Brain microvascular endothelial cell (primary cell): Measurements from ENCODE around the gene ITGA7.

ENCODE experiments used
- DNase-seq: peaks from one replicate; pipeline ENCODE4 v3.0.0-alpha.2; 2020
- H3K27ac ChIP-seq: fragments of 250-450 bp; sonication (Bioruptor Pico); 2 replicates; pipeline ENCODE4 v1.5.1; 2020; ENCODE audit warnings: mild to moderate bottlenecking, moderate library complexity
- H3K27me3 ChIP-seq: fragments of 250-450 bp; sonication (Bioruptor Pico); replicated peaks from 2 replicates; pipeline ENCODE4 v1.5.1; 2020; ENCODE audit warnings: mild to moderate bottlenecking
- H3K36me3 ChIP-seq: fragments of 250-450 bp; sonication (Bioruptor Pico); replicated peaks from 2 replicates; pipeline ENCODE4 v1.5.1; 2020; ENCODE audit warnings: mild to moderate bottlenecking
- H3K4me3 ChIP-seq: 2 replicates; pipeline ENCODE4 v1.5.1; 2011; ENCODE audit warnings: low read depth, mild to moderate bottlenecking, control low read depth, low read length, moderate library complexity
- CTCF ChIP-seq: IDR thresholded peaks from 2 replicates; pipeline ENCODE4 v1.5.1; 2011; ENCODE audit warnings: low read depth, mild to moderate bottlenecking, moderate library complexity, low read length, control low read depth, inconsistent platforms; ENCODE audit errors: missing control alignments
- in situ Hi-C: cut with HindIII; loops from 2 replicates; pipeline ENCODE4 v1.10.0; 2017; ENCODE audit warnings: low sequenced_read_pairs, low pct_ligation_motif_present

Gene ITGA7

GRCh38 chr12:55697686-55698085 lies 10.0 kb downstream of the ITGA7 start:
- no peaks in the 10 kb centered on the region for H3K36me3 ChIP-seq
- no peak overlapping the region for H3K27ac ChIP-seq
- no peak for TF ChIP-seq CTCF
- no peak overlapping the region for H3K4me3 ChIP-seq
- H3K27me3 ChIP-seq: no peaks in the 10 kb centered on the region
- in situ Hi-C loops: no loop called here
- no peak for DNase-seq

GRCh38 chr12:55696796-55697462 lies 10.8 kb downstream of the ITGA7 start:
- no peak for DNase-seq
- Histone ChIP-seq H3K4me3 (no peak overlapping the region), H3K27ac (no peak overlapping the region), H3K27me3 (no peaks in the 10 kb centered on the region), H3K36me3 (no peaks in the 10 kb centered on the region)
- in situ Hi-C loops: no loop called here
- TF ChIP-seq CTCF: no peak

GRCh38 chr12:55696141-55696540 lies 11.6 kb downstream of the ITGA7 start:
- Histone ChIP-seq H3K36me3 (no peaks in the 10 kb centered on the region), H3K27ac (no peak overlapping the region), H3K4me3 (no peak overlapping the region), H3K27me3 (no peaks in the 10 kb centered on the region)
- DNase-seq: no peak
- no peak for TF ChIP-seq CTCF
- in situ Hi-C loops: no loop called here

GRCh38 chr12:55695349-55695748 lies 12.4 kb downstream of the ITGA7 start:
- Histone ChIP-seq H3K4me3 (no peak overlapping the region), H3K27me3 (no peaks in the 10 kb centered on the region), H3K27ac (no peak overlapping the region), H3K36me3 (no peaks in the 10 kb centered on the region)
- in situ Hi-C loops: no loop called here
- no peak for DNase-seq
- TF ChIP-seq CTCF: no peak

- no peak for DNase-seq
- in situ Hi-C loops: no loop called here
- Histone ChIP-seq H3K4me3 (no peak overlapping the region), H3K27me3 (no peaks in the 10 kb centered on the region), H3K27ac (no peak overlapping the region), H3K36me3 (no peaks in the 10 kb centered on the region)
- TF ChIP-seq CTCF: no peak
Measured at GRCh38 chr12:55694651-55695050, 13.1 kb downstream of the ITGA7 start.

- H3K27me3 ChIP-seq: no peaks in the 10 kb centered on the region
- DNase-seq: no peak
- no peaks in the 10 kb centered on the region for H3K36me3 ChIP-seq
- no peak overlapping the region for H3K4me3 ChIP-seq
- H3K27ac ChIP-seq: no peak overlapping the region
- in situ Hi-C loops: no loop called here
- TF ChIP-seq CTCF: no peak
Measured at GRCh38 chr12:55694188-55694515, 13.6 kb downstream of the ITGA7 start.
